Endothelial cell of umbilical vein (primary cell): ENCODE data around the gene HS3ST1. TPM values are rescaled to one million over a fixed set of nuclear protein-coding genes. Genes with fewer than 3 reads are reported as not detected.

Experiments used
- BruUV-seq: library from RNA; stranded (reverse); fragments of 400-500 nt; replicated peaks from 2 replicates; lab custom pipeline; 2021; lab: Mats Ljungman, UMichigan
- CTCF ChIA-PET: fragments of 300-600, 350-600 bp; sonication (Branson Sonifier 250); formaldehyde crosslinking; loops from one replicate; lab custom pipeline; 2021; ENCODE audit warnings: antibody characterized with exemption, inconsistent platforms; lab: Charles Lee
- POLR2A ChIA-PET: fragments of 300-600, 350-600 bp; sonication (Branson Sonifier 250); formaldehyde crosslinking; loops from one replicate; lab custom pipeline; 2021; ENCODE audit warnings: antibody characterized with exemption, inconsistent platforms; lab: Charles Lee
- DNase-seq: peaks from one replicate; pipeline ENCODE4 v3.0.0-alpha.2; 2011; ENCODE audit warnings: low read depth, low spot score
- FAIRE-seq: peaks from 2 replicates; lab custom pipeline; 2011; peaks lifted over from hg19 to GRCh38; lab: Jason Lieb, UNC
- H2AFZ ChIP-seq: 2 replicates; pipeline ENCODE4 v1.6.0; 2012; ENCODE audit warnings: low read depth, low read length, control low read depth, inconsistent platforms
- H3K27ac ChIP-seq: 2 replicates; pipeline ENCODE4 v1.5.1; 2011; ENCODE audit warnings: low read depth, mild to moderate bottlenecking, control low read depth, low read length, moderate library complexity; ENCODE audit not compliant: insufficient read depth
- H3K27me3 ChIP-seq, 2 experiments: 2 replicates each; pipeline versions ENCODE4 v1.6.0 to v1.6.1; 2011; ENCODE audit warnings: low read length in 2 of 2, mixed read lengths in 1 of 2; ENCODE audit not compliant: control insufficient read depth in 2 of 2, insufficient read depth in 2 of 2
- H3K36me3 ChIP-seq, 2 experiments: 2 replicates in 1 of 2; 3 replicates in 1 of 2; pipeline ENCODE4 v1.5.1; 2011; ENCODE audit warnings: low read length in 2 of 2, mild to moderate bottlenecking in 1 of 2, moderate library complexity in 1 of 2; ENCODE audit not compliant: control insufficient read depth in 2 of 2, insufficient read depth in 2 of 2; ENCODE audit errors: extremely low read depth in 1 of 2
- H3K4me1 ChIP-seq: 3 replicates; pipeline ENCODE4 v1.5.1; 2011; ENCODE audit warnings: mild to moderate bottlenecking, low read length; ENCODE audit not compliant: control insufficient read depth, insufficient read depth; ENCODE audit errors: extremely low read depth
- H3K4me2 ChIP-seq: 2 replicates; pipeline ENCODE4 v1.6.1; 2011; ENCODE audit warnings: low read length, control low read depth, mixed read lengths; ENCODE audit not compliant: insufficient read depth
- H3K4me3 ChIP-seq, 3 experiments: fragments of 200-600 bp in 1 of 3; sonication (generic), shearing (Covaris generic) in 1 of 3; replicated peaks in 1 of 3; 2 replicates each; pipeline ENCODE4 v1.5.1; 2011 to 2016; ENCODE audit warnings: control low read depth in 3 of 3, low read length in 3 of 3, mild to moderate bottlenecking in 2 of 3, inconsistent platforms in 1 of 3, low read depth in 1 of 3, moderate library complexity in 1 of 3; ENCODE audit not compliant: insufficient read depth in 1 of 3
- H3K79me2 ChIP-seq: 2 replicates; pipeline ENCODE4 v1.6.0; 2012; ENCODE audit warnings: low read length, inconsistent platforms; ENCODE audit not compliant: control insufficient read depth, insufficient read depth
- H3K9ac ChIP-seq: replicated peaks from 2 replicates; pipeline ENCODE3; 2011; ENCODE audit warnings: low read length, control low read depth; ENCODE audit not compliant: insufficient read depth; ENCODE audit errors: extremely low read depth
- H3K9me1 ChIP-seq: replicated peaks from 3 replicates; pipeline ENCODE4 v1.6.0; 2011; ENCODE audit warnings: mild to moderate bottlenecking, low read length; ENCODE audit not compliant: control insufficient read depth, insufficient read depth; ENCODE audit errors: extremely low read depth
- H3K9me3 ChIP-seq: replicated peaks from 2 replicates; pipeline ENCODE4 v1.5.1; 2012; ENCODE audit warnings: low read length, inconsistent platforms; ENCODE audit not compliant: control insufficient read depth, insufficient read depth
- H4K20me1 ChIP-seq: replicated peaks from 2 replicates; pipeline ENCODE3; 2011; ENCODE audit warnings: mild to moderate bottlenecking, low read length; ENCODE audit not compliant: control insufficient read depth, insufficient read depth; ENCODE audit errors: extremely low read depth
- EZH2 ChIP-seq: IDR thresholded peaks from 2 replicates; pipeline ENCODE4 v1.6.1; 2012; ENCODE audit warnings: borderline replicate concordance, low read depth, mild to moderate bottlenecking, moderate library complexity, low read length, inconsistent platforms; ENCODE audit not compliant: severe bottlenecking
- FOS ChIP-seq: IDR thresholded peaks from 2 replicates; pipeline ENCODE4 v1.6.1; 2011; ENCODE audit warnings: mild to moderate bottlenecking, low read length, moderate library complexity, borderline replicate concordance; ENCODE audit not compliant: insufficient read depth
- GATA2 ChIP-seq: IDR thresholded peaks from 2 replicates; pipeline ENCODE4 v1.7.0; 2011; ENCODE audit warnings: low read depth, mild to moderate bottlenecking, moderate library complexity, mixed read lengths, low read length; ENCODE audit not compliant: insufficient read length, insufficient read depth
- JUN ChIP-seq: IDR thresholded peaks from 2 replicates; pipeline ENCODE4 v1.6.1; 2011; ENCODE audit warnings: borderline replicate concordance, low read depth; ENCODE audit not compliant: insufficient read length, insufficient read depth
- MYC ChIP-seq: IDR thresholded peaks from one replicate; pipeline ENCODE4 v1.6.1; 2011; ENCODE audit warnings: mild to moderate bottlenecking, low read depth, low read length
- POLR2A ChIP-seq: IDR thresholded peaks from 2 replicates; pipeline ENCODE4 v1.6.1; 2012; ENCODE audit warnings: low read depth, mild to moderate bottlenecking, control low read depth, low read length
- POLR2AphosphoS5 ChIP-seq: IDR thresholded peaks from 2 replicates; pipeline ENCODE4 v1.6.1; 2012; ENCODE audit warnings: low read depth, mild to moderate bottlenecking, control low read depth, low read length, moderate library complexity; ENCODE audit not compliant: insufficient read depth
- dilution Hi-C: fragments of 300-500 bp; cut with MboI; formaldehyde crosslinking; loops from one replicate; pipeline ENCODE4 v1.15.0; 2019; ENCODE audit warnings: low sequenced_read_pairs; ENCODE audit not compliant: extremely low pct_ligation_motif_present
- intact Hi-C: fragments of 100-400 bp; cut with micrococcal nuclease; formaldehyde crosslinking; loops from one replicate; pipeline ENCODE4 v1.10.0; 2022
- polyA plus RNA-seq, 4 experiments: library from polyadenylated mRNA; depleted of rRNA in 3 of 4; stranded (reverse) in 3 of 4; unstranded in 1 of 4; fragments of >200 nt; gene quantifications; 2 replicates each; pipeline versions ENCODE4 v1.2.1 to v1.2.3, GENCODE V29; 2011 to 2012; ENCODE audit warnings: missing spikeins in 1 of 4
- total RNA-seq: library from RNA; stranded (reverse); gene quantifications from 2 replicates; pipeline ENCODE4 v1.2.3, GENCODE V29; 2021
- TF ChIP-seq, protein P1 (sequence below): IDR thresholded peaks from 2 replicates; pipeline ENCODE4 v1.6.1; 2011; ENCODE audit not compliant: insufficient read depth, insufficient read length
- TF ChIP-seq, protein P2 (sequence below), 2 donors: IDR thresholded peaks; 1 replicate in 1 of 2; 2 replicates in 1 of 2; pipeline ENCODE4 v1.5.1; 2011; ENCODE audit warnings: low read length in 2 of 2, mild to moderate bottlenecking in 2 of 2, moderate library complexity in 2 of 2, control low read depth in 1 of 2, inconsistent platforms in 1 of 2, low read depth in 1 of 2; ENCODE audit not compliant: insufficient read depth in 1 of 2; ENCODE audit errors: extremely low read depth in 1 of 2

The HS3ST1 gene
- total and polyA plus RNA-seq, 2 donors (not counting 3 experiments of a cell fraction or from before 2014, with no cell fraction given), result 0.14 to 1.3 TPM

DNA sequence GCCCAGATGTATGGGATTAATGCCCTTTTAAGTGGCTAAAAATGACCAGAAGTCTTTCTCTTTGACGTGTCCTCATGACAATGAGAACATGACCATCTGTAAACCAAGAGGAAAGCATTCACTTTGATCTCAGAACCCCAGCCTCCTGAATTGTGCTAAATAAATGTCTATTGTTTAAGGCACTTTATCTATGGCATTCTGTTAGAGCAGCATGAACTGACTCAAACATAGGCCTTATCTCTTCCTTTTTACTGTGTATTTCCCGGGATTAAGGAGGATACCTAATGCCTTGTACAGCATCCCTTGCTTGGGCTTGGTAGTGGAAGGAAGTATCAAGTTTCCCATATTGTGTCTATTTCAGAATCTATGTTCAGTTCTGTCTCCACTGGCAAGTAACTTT, 47.2 kb upstream of the HS3ST1 start:
- intact Hi-C loops, result no loop called here
- CTCF ChIA-PET, result no interaction called here
- no TSS peak for BruUV-seq
- Histone ChIP-seq H3K4me2 (no peak overlapping the region), H3K27ac (peak overlapping the region; percentile 26), H3K4me1 (peaks cover 32% of the 10 kb centered on the region), H3K36me3 (no peaks in the 10 kb centered on the region), H2AFZ (peak overlapping the region; percentile 4), H3K9me1 (no peaks in the 10 kb centered on the region), H3K4me3 (no peak overlapping the region), H3K9me3 (no peaks in the 10 kb centered on the region), H3K9ac (no peak overlapping the region), H3K79me2 (no peaks in the 10 kb centered on the region), H3K27me3 (no peaks in the 10 kb centered on the region), H4K20me1 (no peaks in the 10 kb centered on the region)
- TF ChIP-seq POLR2AphosphoS5 (no peak), JUN (peak; percentile 2), GATA2 (peak; percentile 81)
- TF ChIP-seq, protein P1, sequence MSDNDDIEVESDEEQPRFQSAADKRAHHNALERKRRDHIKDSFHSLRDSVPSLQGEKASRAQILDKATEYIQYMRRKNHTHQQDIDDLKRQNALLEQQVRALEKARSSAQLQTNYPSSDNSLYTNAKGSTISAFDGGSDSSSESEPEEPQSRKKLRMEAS, result no peak
- dilution Hi-C loops, result no loop called here
- FAIRE-seq (peak; percentile 44), DNase-seq (peak; percentile 74)
- POLR2A ChIA-PET, result no interaction called here

DNA sequence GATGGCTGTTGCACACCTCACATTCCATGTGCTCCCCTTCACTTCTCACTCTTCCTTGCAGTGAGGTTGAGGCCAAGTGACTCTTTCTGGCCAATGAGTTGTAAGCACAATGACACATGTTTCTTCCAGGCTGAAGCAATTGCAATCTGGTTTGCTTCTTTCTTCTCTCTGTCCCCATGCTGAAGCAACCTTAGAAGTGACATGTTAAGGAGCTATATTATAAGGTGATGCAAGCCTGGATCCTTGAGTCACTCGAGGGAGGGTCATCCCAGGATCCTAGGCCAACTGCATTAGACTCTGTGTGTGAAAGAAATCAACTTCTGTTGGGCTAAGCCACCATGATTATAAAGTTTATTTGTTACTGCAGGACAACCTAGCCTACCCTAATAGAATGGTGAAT, 45.5 kb upstream of the HS3ST1 start:
- FAIRE-seq (no peak), DNase-seq (no peak)
- Histone ChIP-seq H2AFZ (no peak overlapping the region), H3K4me3 (no peak overlapping the region), H3K4me1 (peaks cover 28% of the 10 kb centered on the region), H3K27me3 (no peaks in the 10 kb centered on the region), H3K9me3 (no peaks in the 10 kb centered on the region), H3K4me2 (no peak overlapping the region), H4K20me1 (no peaks in the 10 kb centered on the region), H3K9me1 (no peaks in the 10 kb centered on the region), H3K27ac (no peak overlapping the region), H3K36me3 (no peaks in the 10 kb centered on the region), H3K79me2 (no peaks in the 10 kb centered on the region), H3K9ac (no peak overlapping the region)
- TF ChIP-seq MYC, result no peak
- no peak for TF ChIP-seq GATA2
- TF ChIP-seq EZH2, result no peak
- TF ChIP-seq, protein P1, result no peak
- TF ChIP-seq JUN, result no peak
- no peak for TF ChIP-seq POLR2A
- TF ChIP-seq POLR2AphosphoS5, result no peak
- TF ChIP-seq, protein P2, sequence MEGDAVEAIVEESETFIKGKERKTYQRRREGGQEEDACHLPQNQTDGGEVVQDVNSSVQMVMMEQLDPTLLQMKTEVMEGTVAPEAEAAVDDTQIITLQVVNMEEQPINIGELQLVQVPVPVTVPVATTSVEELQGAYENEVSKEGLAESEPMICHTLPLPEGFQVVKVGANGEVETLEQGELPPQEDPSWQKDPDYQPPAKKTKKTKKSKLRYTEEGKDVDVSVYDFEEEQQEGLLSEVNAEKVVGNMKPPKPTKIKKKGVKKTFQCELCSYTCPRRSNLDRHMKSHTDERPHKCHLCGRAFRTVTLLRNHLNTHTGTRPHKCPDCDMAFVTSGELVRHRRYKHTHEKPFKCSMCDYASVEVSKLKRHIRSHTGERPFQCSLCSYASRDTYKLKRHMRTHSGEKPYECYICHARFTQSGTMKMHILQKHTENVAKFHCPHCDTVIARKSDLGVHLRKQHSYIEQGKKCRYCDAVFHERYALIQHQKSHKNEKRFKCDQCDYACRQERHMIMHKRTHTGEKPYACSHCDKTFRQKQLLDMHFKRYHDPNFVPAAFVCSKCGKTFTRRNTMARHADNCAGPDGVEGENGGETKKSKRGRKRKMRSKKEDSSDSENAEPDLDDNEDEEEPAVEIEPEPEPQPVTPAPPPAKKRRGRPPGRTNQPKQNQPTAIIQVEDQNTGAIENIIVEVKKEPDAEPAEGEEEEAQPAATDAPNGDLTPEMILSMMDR (IDR thresholded peaks at IDR 0.05; ENCODE audit: extremely low read depth in 1 of 2, insufficient read depth in 1 of 2, low read depth in 1 of 2, low read length in 2 of 2), result no peak
- TF ChIP-seq FOS, result no peak
- intact Hi-C loops (loop anchor here (5.0 kb wide), 1 partner anchor 53 kb away; no protein-coding TSS in a partner anchor), dilution Hi-C loops (no loop called here)
- ChIA-PET POLR2A (no interaction called here), CTCF (interaction anchor here (1.1 kb wide), 1 partner anchor 9 kb away, joined by 3 read pairs; no protein-coding TSS in a partner anchor)
- BruUV-seq, result no TSS peak
